ENCODE measurements around the gene SND1.
A peak's percentile ranks its signal among the peaks of the same experiment; 100 is the strongest.

Gene SND1

DNA sequence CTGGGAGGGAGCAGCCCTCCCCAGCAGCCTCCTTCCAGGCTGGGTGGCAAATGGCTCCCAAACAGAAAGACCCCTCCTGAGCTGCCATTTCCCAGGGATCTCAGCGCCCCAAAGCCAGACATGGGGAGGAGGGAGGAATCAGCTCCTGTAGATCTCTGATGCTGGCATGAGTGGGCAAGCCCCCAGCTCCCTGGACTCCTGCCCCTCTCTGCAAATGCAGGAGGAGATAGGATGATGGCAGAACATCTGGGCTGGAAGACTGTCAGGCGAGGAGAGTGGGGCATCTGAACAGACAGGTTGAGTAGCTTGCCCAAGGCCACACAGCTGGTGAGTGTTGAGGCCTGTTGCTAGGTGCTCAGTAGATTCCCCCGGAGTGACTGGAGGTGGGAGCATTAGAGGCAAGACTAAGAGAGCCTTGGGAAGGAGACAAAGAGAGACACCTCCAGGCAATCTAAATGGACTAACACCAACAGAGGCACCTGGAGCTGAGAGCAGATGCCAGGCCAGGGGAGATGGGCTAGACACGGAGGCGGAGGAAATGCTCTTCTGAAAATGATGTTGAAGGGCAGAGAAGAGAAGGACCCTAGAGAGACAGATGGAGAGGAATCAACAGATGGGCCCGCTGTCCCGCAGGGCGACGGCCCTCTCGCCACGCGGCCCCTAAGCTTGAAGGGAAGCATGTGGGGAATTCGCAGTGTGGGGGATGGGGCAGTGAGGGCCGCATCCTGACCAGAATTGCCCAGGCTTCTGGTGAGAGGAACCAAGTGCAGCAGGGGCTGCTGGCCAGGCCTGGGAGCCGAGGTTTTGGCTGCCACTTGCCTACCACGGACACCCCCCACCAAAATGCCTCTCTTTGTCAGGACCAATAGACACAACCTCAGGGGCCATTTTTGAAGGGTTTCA lies 464.1 kb downstream of the SND1 start:
- Mint-ChIP-seq H3K9me3 (no peaks in the 10 kb centered on the region), H3K4me3 (no peak overlapping the region), H3K4me1 (peaks cover 62% of the 10 kb centered on the region), H3K27me3 (no peaks in the 10 kb centered on the region), H3K27ac (peak overlapping the region; percentile 23), H3K36me3 (no peaks in the 10 kb centered on the region)
- no peak for ATAC-seq

DNA sequence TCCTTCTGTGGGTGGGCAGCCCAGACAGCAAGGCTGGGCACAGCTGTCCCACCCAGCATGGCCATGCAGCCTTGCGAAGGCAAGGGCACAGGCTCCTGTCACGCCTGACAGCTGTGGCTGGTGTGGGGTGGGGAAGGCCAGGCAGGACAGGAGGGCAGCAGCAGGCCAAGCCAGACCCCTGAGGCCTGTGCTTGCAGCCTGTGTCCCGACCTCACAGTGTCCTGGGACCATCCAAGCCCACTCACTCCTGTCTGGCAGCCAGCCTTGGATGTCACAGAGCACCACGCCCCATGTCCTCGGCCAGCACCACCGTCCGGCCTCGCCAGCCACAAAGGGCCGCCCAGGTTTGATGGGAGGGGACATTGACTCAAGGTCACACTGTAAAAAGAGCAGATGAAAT lies 464.7 kb downstream of the SND1 start:
- Mint-ChIP-seq H3K4me3 (no peak overlapping the region), H3K27ac (no peak overlapping the region), H3K27me3 (no peaks in the 10 kb centered on the region), H3K36me3 (no peaks in the 10 kb centered on the region), H3K4me1 (peaks cover 55% of the 10 kb centered on the region), H3K9me3 (no peaks in the 10 kb centered on the region)
- no peak for ATAC-seq

- ATAC-seq = peak; percentile 59
- H3K36me3 Mint-ChIP-seq = no peaks in the 10 kb centered on the region
- no peak overlapping the region for H3K4me3 Mint-ChIP-seq
- H3K27ac Mint-ChIP-seq = no peak overlapping the region
- H3K9me3 Mint-ChIP-seq = no peaks in the 10 kb centered on the region
- H3K4me1 Mint-ChIP-seq = peaks cover 51% of the 10 kb centered on the region
- no peaks in the 10 kb centered on the region for H3K27me3 Mint-ChIP-seq
These were observed 465.7 kb downstream of the SND1 start for GRCh38 chr7:128117691-128118090.

- ATAC-seq = no peak
- H3K27me3 Mint-ChIP-seq = no peaks in the 10 kb centered on the region
- H3K36me3 Mint-ChIP-seq = no peaks in the 10 kb centered on the region
- H3K27ac Mint-ChIP-seq = no peak overlapping the region
- no peaks in the 10 kb centered on the region for H3K9me3 Mint-ChIP-seq
- H3K4me3 Mint-ChIP-seq = no peak overlapping the region
- H3K4me1 Mint-ChIP-seq = peaks cover 45% of the 10 kb centered on the region
These were observed 467.0 kb downstream of the SND1 start for GRCh38 chr7:128119036-128119435.

GRCh38 chr7:128120116-128120515 lies 468.1 kb downstream of the SND1 start:
- H3K27me3 Mint-ChIP-seq = no peaks in the 10 kb centered on the region
- no peak for ATAC-seq
- no peak overlapping the region for H3K27ac Mint-ChIP-seq
- no peaks in the 10 kb centered on the region for H3K36me3 Mint-ChIP-seq
- peaks cover 46% of the 10 kb centered on the region for H3K4me1 Mint-ChIP-seq
- no peaks in the 10 kb centered on the region for H3K9me3 Mint-ChIP-seq
- no peak overlapping the region for H3K4me3 Mint-ChIP-seq

DNA sequence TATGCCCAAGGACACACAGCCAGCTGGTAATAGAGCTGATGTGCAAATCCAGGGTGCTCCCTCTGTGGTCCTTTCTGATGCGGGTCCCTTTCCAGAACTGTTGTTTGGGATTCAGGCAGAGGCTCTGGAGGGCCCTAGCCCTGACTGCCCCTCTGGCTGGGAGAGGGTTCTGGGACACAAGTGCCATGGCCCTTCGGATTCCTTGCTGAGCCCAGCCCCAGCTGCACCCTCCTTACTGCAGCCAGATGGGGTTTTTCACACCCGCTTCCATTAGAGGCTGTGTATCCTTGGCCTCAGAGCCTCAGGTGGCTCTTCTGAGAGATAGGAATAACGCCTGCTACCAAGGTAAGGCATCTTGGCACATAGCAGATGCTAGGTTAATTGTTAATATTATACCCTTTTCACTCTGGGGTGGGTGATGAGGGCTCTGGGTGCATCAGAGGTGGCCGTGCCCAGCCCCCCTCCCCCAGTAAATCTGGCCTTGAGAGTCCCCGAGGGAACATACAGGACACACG lies 469.0 kb downstream of the SND1 start:
- Mint-ChIP-seq H3K27ac (no peak overlapping the region), H3K27me3 (no peaks in the 10 kb centered on the region), H3K9me3 (no peaks in the 10 kb centered on the region), H3K36me3 (no peaks in the 10 kb centered on the region), H3K4me1 (peaks cover 39% of the 10 kb centered on the region), H3K4me3 (no peak overlapping the region)
- ATAC-seq = no peak

DNA sequence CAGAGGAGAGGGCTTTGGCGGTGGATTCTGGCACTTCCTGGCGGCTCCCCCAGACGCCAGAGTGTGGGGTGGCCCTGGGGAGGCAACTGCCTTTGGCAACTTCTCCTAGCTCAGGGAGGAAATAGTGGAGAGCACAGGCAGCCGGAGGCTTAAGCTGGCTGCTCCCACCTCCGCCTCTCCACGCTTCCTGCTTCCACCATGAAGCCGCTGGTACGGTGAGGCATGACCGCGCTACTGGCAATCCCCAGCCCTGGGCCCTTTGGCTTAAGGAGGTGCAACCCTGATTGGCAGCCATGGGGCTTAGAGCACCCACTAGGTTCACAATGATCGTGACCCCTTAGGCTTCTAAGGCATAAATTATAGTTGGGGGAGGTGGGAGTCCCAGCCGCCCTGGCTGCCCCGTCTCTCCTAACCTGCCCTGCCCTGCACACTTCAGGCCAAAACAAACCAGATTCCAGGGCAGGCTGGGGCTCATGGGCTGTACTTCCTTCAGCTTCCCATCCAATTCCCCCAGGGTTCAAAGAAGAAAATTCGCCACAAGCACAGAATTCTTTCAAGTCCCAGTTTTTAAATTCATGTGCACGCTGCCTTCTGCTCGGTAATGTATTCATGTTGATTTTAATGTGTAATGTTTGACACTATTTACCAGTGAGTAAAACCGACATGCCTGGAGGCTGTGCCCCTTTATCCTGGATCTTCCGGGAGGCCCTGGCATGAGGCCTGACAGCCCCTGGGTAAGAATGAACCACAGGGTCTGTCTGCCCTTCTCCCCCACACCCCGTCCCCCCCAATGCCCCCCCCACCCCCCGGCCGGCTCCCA lies 469.9 kb downstream of the SND1 start:
- ATAC-seq = no peak
- Mint-ChIP-seq H3K4me3 (no peak overlapping the region), H3K4me1 (peaks cover 34% of the 10 kb centered on the region), H3K27ac (no peak overlapping the region), H3K9me3 (no peaks in the 10 kb centered on the region), H3K36me3 (no peaks in the 10 kb centered on the region), H3K27me3 (no peaks in the 10 kb centered on the region)

DNA sequence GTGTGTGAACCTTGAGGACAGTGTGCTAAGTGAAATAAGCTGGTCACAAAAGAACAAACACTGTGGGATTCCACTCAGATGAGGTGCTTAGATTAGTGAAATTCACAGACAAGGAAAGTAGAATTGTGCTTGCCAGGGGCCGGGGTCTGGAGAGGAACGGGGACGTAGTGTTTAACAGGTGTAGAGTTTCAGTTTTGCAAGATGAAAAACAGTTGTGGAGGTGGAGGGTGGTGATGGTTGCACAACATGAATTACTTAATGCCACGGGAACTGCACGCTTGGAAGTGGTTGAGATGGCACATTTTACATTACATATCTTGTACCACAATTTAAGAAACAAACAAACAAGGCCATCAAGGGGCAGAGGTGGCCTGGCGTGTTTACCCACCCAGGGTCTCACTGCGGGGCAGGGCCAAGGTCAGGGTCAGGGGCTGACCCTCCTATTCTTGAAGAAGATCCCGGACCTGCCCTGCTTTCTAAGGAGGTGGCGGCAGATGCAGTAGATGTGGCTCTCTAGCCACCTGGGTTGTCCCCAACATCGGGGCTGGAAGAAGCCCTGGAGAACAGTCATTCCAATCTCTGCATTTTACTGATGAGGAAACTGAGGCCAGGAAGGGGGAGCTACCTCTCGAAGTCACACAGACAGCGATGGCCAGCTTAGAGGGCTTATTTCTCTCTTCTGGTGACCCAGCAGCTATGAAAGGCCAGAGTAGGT lies 470.7 kb downstream of the SND1 start:
- ATAC-seq = no peak
- Mint-ChIP-seq H3K27me3 (no peaks in the 10 kb centered on the region), H3K4me3 (no peak overlapping the region), H3K27ac (no peak overlapping the region), H3K9me3 (no peaks in the 10 kb centered on the region), H3K4me1 (peaks cover 26% of the 10 kb centered on the region), H3K36me3 (no peaks in the 10 kb centered on the region)

DNA sequence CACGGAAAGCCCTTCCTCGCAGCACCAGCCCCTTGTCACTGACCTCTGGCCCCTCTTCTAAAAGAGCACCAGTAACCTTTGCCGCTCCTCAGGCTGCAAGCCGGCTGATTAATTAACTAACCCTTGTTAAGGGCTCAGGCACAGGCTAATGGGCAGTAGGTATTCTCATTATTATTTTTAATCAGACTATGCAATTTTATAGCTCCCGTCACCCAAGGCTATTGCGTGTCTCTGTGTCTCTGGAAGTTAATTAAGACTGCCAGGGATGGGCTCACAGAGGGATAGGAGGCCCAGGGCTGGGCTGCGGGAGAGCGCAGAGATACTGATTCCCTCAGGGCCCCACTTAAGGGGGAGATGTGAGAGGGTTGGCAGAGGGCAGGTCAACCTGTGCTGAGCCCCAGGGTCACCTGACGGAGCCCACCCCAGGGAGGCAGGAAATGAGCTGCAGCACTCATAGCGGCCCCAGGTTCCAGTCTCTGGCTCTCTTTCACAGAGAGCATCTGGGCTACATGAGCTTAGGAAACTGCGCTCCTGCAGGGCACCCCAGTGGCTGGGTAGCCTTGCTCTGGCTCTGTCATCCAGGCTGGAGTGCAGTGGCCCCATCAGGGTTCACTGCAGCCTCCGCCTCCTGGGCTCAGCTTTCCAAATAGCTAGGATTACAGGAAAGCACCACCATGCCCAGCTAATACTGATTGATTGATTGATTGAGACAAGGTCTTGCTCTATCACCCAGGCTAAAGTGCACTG lies 471.5 kb downstream of the SND1 start:
- Mint-ChIP-seq H3K4me1 (peaks cover 19% of the 10 kb centered on the region), H3K27ac (no peak overlapping the region), H3K9me3 (no peaks in the 10 kb centered on the region), H3K36me3 (no peaks in the 10 kb centered on the region), H3K4me3 (no peak overlapping the region), H3K27me3 (no peaks in the 10 kb centered on the region)
- ATAC-seq = no peak

GRCh38 chr7:128124786-128125185 lies 472.8 kb downstream of the SND1 start:
- H3K27me3 Mint-ChIP-seq = no peaks in the 10 kb centered on the region
- H3K36me3 Mint-ChIP-seq = no peaks in the 10 kb centered on the region
- no peaks in the 10 kb centered on the region for H3K9me3 Mint-ChIP-seq
- no peak overlapping the region for H3K27ac Mint-ChIP-seq
- H3K4me1 Mint-ChIP-seq = peaks cover 14% of the 10 kb centered on the region
- ATAC-seq = no peak
- H3K4me3 Mint-ChIP-seq = no peak overlapping the region

DNA sequence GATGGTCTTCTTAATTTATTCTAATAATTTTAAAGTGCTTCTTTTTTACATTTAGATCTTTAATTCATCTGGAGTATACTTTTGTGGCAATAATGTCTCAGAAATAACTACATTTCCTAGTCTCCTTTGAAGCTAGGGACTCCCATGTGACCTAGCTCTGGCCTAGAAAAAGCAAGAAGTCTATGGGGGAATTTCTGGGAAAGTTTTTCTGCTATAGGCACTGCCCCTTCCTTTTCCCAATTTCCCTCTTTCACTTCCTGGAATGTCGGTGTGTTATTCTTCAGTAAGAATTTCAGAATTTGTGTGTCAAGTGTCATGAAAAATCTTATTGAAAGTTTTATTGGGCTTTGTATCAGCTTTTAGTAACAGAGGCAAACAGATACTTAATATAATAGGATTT lies 473.8 kb downstream of the SND1 start:
- no peak for ATAC-seq
- Mint-ChIP-seq H3K36me3 (no peaks in the 10 kb centered on the region), H3K9me3 (no peaks in the 10 kb centered on the region), H3K4me1 (peaks cover 14% of the 10 kb centered on the region), H3K27ac (no peak overlapping the region), H3K27me3 (no peaks in the 10 kb centered on the region), H3K4me3 (no peak overlapping the region)

- Mint-ChIP-seq H3K4me3 (no peak overlapping the region), H3K27me3 (no peaks in the 10 kb centered on the region), H3K9me3 (no peaks in the 10 kb centered on the region), H3K27ac (no peak overlapping the region), H3K4me1 (peaks cover 8% of the 10 kb centered on the region), H3K36me3 (no peaks in the 10 kb centered on the region)
- no peak for ATAC-seq
These were observed 476.4 kb downstream of the SND1 start for GRCh38 chr7:128128401-128128800.

GRCh38 chr7:128129224-128129864 lies 477.4 kb downstream of the SND1 start:
- Mint-ChIP-seq H3K27ac (no peak overlapping the region), H3K4me1 (peaks cover 12% of the 10 kb centered on the region), H3K36me3 (no peaks in the 10 kb centered on the region), H3K9me3 (no peaks in the 10 kb centered on the region), H3K27me3 (peaks cover 8% of the 10 kb centered on the region), H3K4me3 (no peak overlapping the region)
- ATAC-seq = no peak

DNA sequence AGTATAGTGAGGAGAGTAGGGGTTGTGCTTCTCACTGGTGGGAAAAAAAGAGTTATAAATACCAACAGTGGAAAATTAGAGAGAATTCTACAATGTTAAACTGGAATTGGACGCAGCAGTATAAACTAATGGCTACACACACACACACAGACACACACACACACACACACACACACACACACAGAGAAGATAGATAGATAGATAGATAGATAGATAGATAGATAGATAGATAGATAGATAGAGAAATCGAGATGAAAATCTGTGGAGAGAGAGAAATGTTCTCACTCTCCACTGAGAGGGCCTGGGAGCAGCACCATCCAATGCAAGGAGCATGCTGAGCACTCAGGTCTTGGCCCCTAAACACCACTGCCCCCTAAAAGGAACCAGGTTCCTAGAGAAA lies 479.1 kb downstream of the SND1 start:
- Mint-ChIP-seq H3K4me3 (no peak overlapping the region), H3K27ac (no peak overlapping the region), H3K9me3 (no peaks in the 10 kb centered on the region), H3K4me1 (peaks cover 15% of the 10 kb centered on the region), H3K36me3 (no peaks in the 10 kb centered on the region), H3K27me3 (peaks cover 15% of the 10 kb centered on the region)
- ATAC-seq = no peak
